ENCODE measurements around the gene LHX4. TPM values are rescaled to one million over a fixed set of nuclear protein-coding genes. Genes with fewer than 3 reads are reported as not detected.

The LHX4 gene
- total RNA-seq, 1 donor from 2014 or later, result 0.12 TPM

- H3K27me3 Mint-ChIP-seq (ENCODE audit: low read depth), result no peaks in the 10 kb centered on the region
These were observed 43.0 kb downstream of the LHX4 start for GRCh38 chr1:180273066-180273465.

GRCh38 chr1:180274221-180274620 is 44.2 kb downstream of the LHX4 start:
- Mint-ChIP-seq H3K27me3 (ENCODE audit: low read depth) (no peaks in the 10 kb centered on the region), H3K36me3 (ENCODE audit: low read depth) (peaks cover 9% of the 10 kb centered on the region), H3K4me3 (ENCODE audit: unreplicated experiment) (no peak overlapping the region), H3K9me3 (ENCODE audit: low read depth) (no peaks in the 10 kb centered on the region), H3K4me1 (ENCODE audit: low read depth) (no peaks in the 10 kb centered on the region), H3K27ac (ENCODE audit: unreplicated experiment) (no peak overlapping the region)
- no peak for DNase-seq (ENCODE audit: low spot score)
- TF ChIP-seq CTCF (IDR thresholded peaks at IDR 0.05), result no peak

More at GRCh38 chr1:180273066-180273465, 43.0 kb downstream of the LHX4 start:
- Mint-ChIP-seq H3K27ac (ENCODE audit: unreplicated experiment) (no peak overlapping the region), H3K4me3 (ENCODE audit: unreplicated experiment) (no peak overlapping the region), H3K4me1 (ENCODE audit: low read depth) (no peaks in the 10 kb centered on the region), H3K9me3 (ENCODE audit: low read depth) (no peaks in the 10 kb centered on the region), H3K36me3 (ENCODE audit: low read depth) (peaks cover 9% of the 10 kb centered on the region)
- no peak for DNase-seq (ENCODE audit: low spot score)
- TF ChIP-seq CTCF (IDR thresholded peaks at IDR 0.05), result no peak

- Mint-ChIP-seq H3K9me3 (ENCODE audit: low read depth) (no peaks in the 10 kb centered on the region), H3K27me3 (ENCODE audit: low read depth) (no peaks in the 10 kb centered on the region), H3K4me1 (ENCODE audit: low read depth) (no peaks in the 10 kb centered on the region), H3K27ac (ENCODE audit: unreplicated experiment) (no peak overlapping the region), H3K36me3 (ENCODE audit: low read depth) (peaks cover 14% of the 10 kb centered on the region), H3K4me3 (ENCODE audit: unreplicated experiment) (no peak overlapping the region)
- DNase-seq (ENCODE audit: low spot score), result peak; percentile 43
- no peak for TF ChIP-seq CTCF (IDR thresholded peaks at IDR 0.05)
These were observed 45.7 kb downstream of the LHX4 start for GRCh38 chr1:180275726-180276125.

GRCh38 chr1:180277476-180278193 is 47.6 kb downstream of the LHX4 start:
- Mint-ChIP-seq H3K27me3 (ENCODE audit: low read depth) (no peaks in the 10 kb centered on the region), H3K4me3 (ENCODE audit: unreplicated experiment) (no peak overlapping the region), H3K4me1 (ENCODE audit: low read depth) (no peaks in the 10 kb centered on the region), H3K9me3 (ENCODE audit: low read depth) (no peaks in the 10 kb centered on the region), H3K36me3 (ENCODE audit: low read depth) (peaks cover 14% of the 10 kb centered on the region), H3K27ac (ENCODE audit: unreplicated experiment) (no peak overlapping the region)
- no peak for DNase-seq (ENCODE audit: low spot score)
- TF ChIP-seq CTCF (IDR thresholded peaks at IDR 0.05), result no peak

- TF ChIP-seq CTCF (IDR thresholded peaks at IDR 0.05), result no peak
- Mint-ChIP-seq H3K27me3 (ENCODE audit: low read depth) (no peaks in the 10 kb centered on the region), H3K27ac (ENCODE audit: unreplicated experiment) (no peak overlapping the region), H3K9me3 (ENCODE audit: low read depth) (no peaks in the 10 kb centered on the region), H3K4me3 (ENCODE audit: unreplicated experiment) (no peak overlapping the region), H3K36me3 (ENCODE audit: low read depth) (peaks cover 14% of the 10 kb centered on the region), H3K4me1 (ENCODE audit: low read depth) (no peaks in the 10 kb centered on the region)
- no peak for DNase-seq (ENCODE audit: low spot score)
These were observed 48.1 kb downstream of the LHX4 start for GRCh38 chr1:180278194-180278515.
